Cardiac muscle cell (in vitro differentiated cells and primary cell): ENCODE measurements around the gene C19orf85. TPM values are rescaled to one million over a fixed set of nuclear protein-coding genes. Genes with fewer than 3 reads are reported as not detected.

ENCODE experiments used
- DNase-seq, 2 donors: peaks; one replicate each; pipeline versions ENCODE4 v3.0.0 to v3.0.0-alpha.2; 2010 to 2017; ENCODE audit warnings: low read depth in 1 of 2, low spot score in 1 of 2
- H3K27ac ChIP-seq: fragments of 200-600 bp; sonication (generic); 2 replicates; pipeline ENCODE4 v1.5.1; 2016
- H3K27me3 ChIP-seq: fragments of 200-600 bp; sonication (generic); 2 replicates; pipeline ENCODE4 v1.6.0; 2016; ENCODE audit warnings: control low read depth
- H3K36me3 ChIP-seq: fragments of 200-600 bp; sonication (generic); 2 replicates; pipeline ENCODE4 v1.5.1; 2016; ENCODE audit warnings: control low read depth
- H3K4me1 ChIP-seq: fragments of 200-600 bp; sonication (generic); 2 replicates; pipeline ENCODE4 v1.8.1; 2017; ENCODE audit warnings: low read depth, mild to moderate bottlenecking, mixed run types
- H3K4me3 ChIP-seq: fragments of 200-600 bp; sonication (generic); 2 replicates; pipeline ENCODE4 v1.5.1; 2016; ENCODE audit warnings: mild to moderate bottlenecking
- H3K9me3 ChIP-seq: fragments of 200-600 bp; sonication (generic); 2 replicates; pipeline ENCODE4 v1.5.1; 2017; ENCODE audit warnings: low read depth, mild to moderate bottlenecking, control low read depth
- CTCF ChIP-seq: IDR thresholded peaks from 2 replicates; pipeline ENCODE4 v1.5.1; 2012; ENCODE audit warnings: low read depth, mild to moderate bottlenecking, low read length
- polyA plus RNA-seq: library from polyadenylated mRNA; unstranded; fragments of >200 nt; fragmentation: Nextera tagmentation; extraction: Ambion mirVana; gene quantifications from 2 replicates; pipeline ENCODE4 v1.2.1, GENCODE V29; 2016
- total RNA-seq: library from RNA; depleted of rRNA; stranded (reverse); fragments of >200 nt; gene quantifications from 2 replicates; pipeline ENCODE4 v1.2.3, GENCODE V29; 2016

Gene C19orf85
- total and polyA plus RNA-seq, 2 experiments from 2014 or later, result not detected

- H3K4me1 ChIP-seq, result no peaks in the 10 kb centered on the region
- no peak for TF ChIP-seq CTCF
- H3K27ac ChIP-seq, result no peak overlapping the region
- H3K36me3 ChIP-seq, result no peaks in the 10 kb centered on the region
- H3K4me3 ChIP-seq, result no peak overlapping the region
- no peaks in the 10 kb centered on the region for H3K9me3 ChIP-seq
- H3K27me3 ChIP-seq, result peaks cover 40% of the 10 kb centered on the region
- DNase-seq, result no peak
Measured at GRCh38 chr19:55436847-55437246, 27.7 kb downstream of the C19orf85 start.

- H3K4me1 ChIP-seq, result no peaks in the 10 kb centered on the region
- H3K27me3 ChIP-seq, result peaks cover 22% of the 10 kb centered on the region
- TF ChIP-seq CTCF, result no peak
- DNase-seq, result no peak
- no peak overlapping the region for H3K4me3 ChIP-seq
- H3K9me3 ChIP-seq, result no peaks in the 10 kb centered on the region
- H3K36me3 ChIP-seq, result no peaks in the 10 kb centered on the region
- no peak overlapping the region for H3K27ac ChIP-seq
Measured at GRCh38 chr19:55435020-55435419, 29.5 kb downstream of the C19orf85 start.

GRCh38 chr19:55434356-55434919 lies 30.1 kb downstream of the C19orf85 start:
- no peak for DNase-seq
- peaks cover 16% of the 10 kb centered on the region for H3K27me3 ChIP-seq
- no peak overlapping the region for H3K27ac ChIP-seq
- no peaks in the 10 kb centered on the region for H3K36me3 ChIP-seq
- no peaks in the 10 kb centered on the region for H3K9me3 ChIP-seq
- TF ChIP-seq CTCF, result no peak
- no peak overlapping the region for H3K4me3 ChIP-seq
- no peaks in the 10 kb centered on the region for H3K4me1 ChIP-seq

- Histone ChIP-seq H3K36me3 (no peaks in the 10 kb centered on the region), H3K27ac (no peak overlapping the region), H3K4me1 (no peaks in the 10 kb centered on the region), H3K4me3 (no peak overlapping the region), H3K27me3 (peaks cover 5% of the 10 kb centered on the region), H3K9me3 (no peaks in the 10 kb centered on the region)
- no peak for TF ChIP-seq CTCF
- no peak for DNase-seq
Measured at GRCh38 chr19:55433292-55433691, 31.3 kb downstream of the C19orf85 start.

- no peaks in the 10 kb centered on the region for H3K4me1 ChIP-seq
- no peaks in the 10 kb centered on the region for H3K9me3 ChIP-seq
- no peak for DNase-seq
- H3K4me3 ChIP-seq, result no peak overlapping the region
- H3K27me3 ChIP-seq, result no peaks in the 10 kb centered on the region
- no peak for TF ChIP-seq CTCF
- H3K36me3 ChIP-seq, result no peaks in the 10 kb centered on the region
- H3K27ac ChIP-seq, result no peak overlapping the region
Measured at GRCh38 chr19:55432241-55432959, 32.2 kb downstream of the C19orf85 start.
